K562 (cell line): Measurements from ENCODE around the gene MYO1E. TPM values are rescaled to one million over a fixed set of nuclear protein-coding genes. Genes with fewer than 3 reads are reported as not detected.

Experiments used
- ATAC-seq: fragments of 200-7000 bp; cut with Tn5 transposase; 3 replicates; pipeline ENCODE4 v1.9.1; 2020; ENCODE audit warnings: moderate library complexity
- BruUV-seq: library from RNA; stranded (reverse); fragments of 400-500 nt; replicated peaks from 2 replicates; lab custom pipeline; 2021; lab: Mats Ljungman, UMichigan
- CTCF ChIA-PET: fragments of 300-600 bp; formaldehyde crosslinking; extraction: SDS; loops from one replicate; lab custom pipeline; 2021; ENCODE audit warnings: low intra/inter-chr PET ratio; lab: Yijun Ruan, JAX
- POLR2A ChIA-PET: fragments of 300-600, 350-650 bp; sonication (Branson Sonifier 250); formaldehyde crosslinking; extraction: SDS; loops from one replicate; lab custom pipeline; 2021; ENCODE audit warnings: antibody characterized with exemption, inconsistent platforms; lab: Yijun Ruan, JAX
- DNase-seq, 4 experiments: peaks; one replicate each; pipeline versions ENCODE4 v3.0.0 to v3.0.0-alpha.2; 2011 to 2018; ENCODE audit warnings: low spot score in 3 of 4, mixed read lengths in 3 of 4; ENCODE audit errors: extremely low read depth in 1 of 4
- FAIRE-seq: peaks from 2 replicates; lab custom pipeline; 2011; peaks lifted over from hg19 to GRCh38; lab: Jason Lieb, UNC
- H2AFZ ChIP-seq: 2 replicates; pipeline ENCODE4 v1.6.0; 2011; ENCODE audit warnings: low read depth, low read length, control low read depth, inconsistent platforms
- H3K27ac ChIP-seq: fragments of 200-600 bp; 3 replicates; pipeline ENCODE4 v1.8.0; 2011; ENCODE audit warnings: low read depth, mild to moderate bottlenecking, control low read depth, inconsistent platforms, low read length, moderate library complexity, mixed read lengths; ENCODE audit errors: extremely low read depth
- H3K27me3 ChIP-seq, 2 experiments: fragments of 300-600 bp in 1 of 2; 2 replicates in 1 of 2; 3 replicates in 1 of 2; pipeline versions ENCODE4 v1.6.0 to v1.8.0; 2011; ENCODE audit warnings: inconsistent platforms in 2 of 2, low read length in 2 of 2, mild to moderate bottlenecking in 1 of 2, mixed read lengths in 1 of 2, moderate library complexity in 1 of 2; ENCODE audit not compliant: control insufficient read depth in 2 of 2, insufficient read depth in 2 of 2
- H3K36me3 ChIP-seq: fragments of 300-600 bp; 3 replicates; pipeline ENCODE4 v1.8.0; 2011; ENCODE audit warnings: mild to moderate bottlenecking, low read length, inconsistent platforms; ENCODE audit not compliant: control insufficient read depth, insufficient read depth
- H3K4me1 ChIP-seq, 2 experiments: fragments of 200-600 bp in 1 of 2; replicated peaks in 1 of 2; 2 replicates in 1 of 2; 3 replicates in 1 of 2; pipeline versions ENCODE4 v1.5.1 to v1.8.0; 2011; ENCODE audit warnings: inconsistent platforms in 2 of 2, low read length in 2 of 2, mild to moderate bottlenecking in 1 of 2, mixed read lengths in 1 of 2, moderate library complexity in 1 of 2; ENCODE audit not compliant: control insufficient read depth in 2 of 2, insufficient read depth in 2 of 2
- H3K4me2 ChIP-seq: 2 replicates; pipeline ENCODE4 v1.6.1; 2011; ENCODE audit warnings: low read length, control low read depth, inconsistent platforms, mixed read lengths; ENCODE audit not compliant: insufficient read depth
- H3K4me3 ChIP-seq: fragments of 200-600 bp; sonication (generic), shearing (Covaris generic); 2 replicates; pipeline ENCODE4 v1.5.1; 2016; ENCODE audit warnings: control low read depth, inconsistent platforms
- H3K79me2 ChIP-seq: fragments of 200-600 bp; 3 replicates; pipeline ENCODE4 v1.8.0; 2011; ENCODE audit warnings: low read length, inconsistent platforms; ENCODE audit not compliant: control insufficient read depth, insufficient read depth
- H3K9ac ChIP-seq, 2 experiments: 2 replicates each; pipeline versions ENCODE4 v1.6.0 to v1.6.1; 2011; ENCODE audit warnings: low read depth in 2 of 2, low read length in 2 of 2, control low read depth in 1 of 2, inconsistent platforms in 1 of 2, mild to moderate bottlenecking in 1 of 2, mixed read lengths in 1 of 2; ENCODE audit not compliant: insufficient read depth in 1 of 2
- H3K9me1 ChIP-seq: one replicate; pipeline ENCODE4 v1.6.0; 2011; ENCODE audit warnings: inconsistent platforms, mild to moderate bottlenecking, low read length, moderate library complexity; ENCODE audit not compliant: control insufficient read depth, insufficient read depth
- H3K9me3 ChIP-seq: replicated peaks from 2 replicates; pipeline ENCODE4 v1.5.1; 2011; ENCODE audit warnings: low read depth, low read length, inconsistent platforms; ENCODE audit not compliant: control insufficient read depth, insufficient read depth
- H4K20me1 ChIP-seq: replicated peaks from 2 replicates; pipeline ENCODE4 v1.6.1; 2011; ENCODE audit warnings: low read length, inconsistent platforms, mixed read lengths; ENCODE audit not compliant: control insufficient read depth, insufficient read depth
- ELF2 ChIP-seq: fragments of 250-450 bp; sonication (Bioruptor Pico); IDR thresholded peaks from 2 replicates; pipeline ENCODE4 v1.5.0; 2021; ENCODE audit warnings: mild to moderate bottlenecking
- ETV6 ChIP-seq, 3 experiments: fragments of 150-350 bp in 1 of 3; sonication (generic) in 1 of 3; formaldehyde crosslinking in 1 of 3; IDR thresholded peaks; 2 replicates each; pipeline versions ENCODE4 v1.6.1 to v1.8.0; 2014 to 2022; ENCODE audit warnings: borderline replicate concordance in 2 of 3, low read depth in 2 of 3, antibody characterized with exemption in 1 of 3, low read length in 1 of 3, mild to moderate bottlenecking in 1 of 3, missing genetic modification reagents in 1 of 3
- FOSL1 ChIP-seq: fragments of 200-800 bp; sonication (Bioruptor generic); conservative IDR thresholded peaks from 2 replicates; pipeline ENCODE4 v1.6.1; 2016; ENCODE audit warnings: missing genetic modification characterization, missing compliant biosample characterization
- SMAD1 ChIP-seq: fragments of 150-350 bp; IDR thresholded peaks from 2 replicates; pipeline ENCODE4 v1.6.1; 2014; ENCODE audit warnings: low read length, low read depth; ENCODE audit not compliant: partially characterized antibody
- ZFX ChIP-seq: sonication (generic); formaldehyde crosslinking; IDR thresholded peaks from 2 replicates; pipeline ENCODE4 v1.8.0; 2022; ENCODE audit warnings: mild to moderate bottlenecking, missing genetic modification reagents, moderate library complexity
- ZNF668 ChIP-seq: fragments of 250-450 bp; sonication (Bioruptor Pico); IDR thresholded peaks from 2 replicates; pipeline ENCODE4 v1.8.0; 2022; ENCODE audit warnings: mild to moderate bottlenecking, inconsistent platforms
- WGBS: fragments of 100-300 bp; shearing (Covaris generic); methylation state at CpG from one replicate; pipeline ENCODE4 v1.1.6; 2016; ENCODE audit warnings: low coverage, mixed read lengths; ENCODE audit not compliant: insufficient coverage; ENCODE audit errors: missing lambda C conversion rate; 5-methylcytosine and 5-hydroxymethylcytosine counted together
- in situ Hi-C: fragments of 300-500 bp; cut with MboI; formaldehyde crosslinking; loops from 4 replicates; pipeline ENCODE4 v1.15.0; 2018; ENCODE audit warnings: inconsistent platforms, mixed read lengths
- intact Hi-C: fragments of 100-400 bp; cut with micrococcal nuclease; formaldehyde crosslinking; loops from 2 replicates; pipeline ENCODE4 v1.14.2; 2022
- polyA plus RNA-seq, 8 experiments: library from polyadenylated mRNA; depleted of rRNA in 4 of 8; stranded (reverse) in 5 of 8; unstranded in 3 of 8; fragments of >200 nt; fragmentation: Nextera tagmentation in 2 of 8; fragmentation: Illumina TruSeq in 1 of 8; extraction: Ambion mirVana in 2 of 8; extraction: Trizol in 1 of 8; gene quantifications; 2 replicates each; pipeline versions ENCODE4 v1.2.1 to v1.2.3, GENCODE V29; 2011 to 2014; ENCODE audit warnings: inconsistent platforms in 1 of 8, missing spikeins in 1 of 8
- total RNA-seq, 7 experiments: library from RNA; depleted of rRNA in 6 of 7; stranded (reverse); fragments of >200 nt in 6 of 7; fragmentation: Illumina TruSeq in 2 of 7; extraction: Trizol in 2 of 7; gene quantifications; 2 replicates each; pipeline versions ENCODE4 v1.2.1 to v1.2.3, GENCODE V29; 2011 to 2021; ENCODE audit warnings: low replicate concordance in 1 of 7
- TF ChIP-seq, protein P1 (sequence below), 2 experiments: fragments of 450-650 bp; formaldehyde crosslinking in 1 of 2; IDR thresholded peaks; 2 replicates each; pipeline versions ENCODE4 v1.4.0 to v1.6.1; 2014 to 2020; ENCODE audit warnings: mild to moderate bottlenecking in 2 of 2, borderline replicate concordance in 1 of 2, low read depth in 1 of 2

MYO1E gene
- total and polyA plus RNA-seq, 9 of the 15 experiments (the other 6 are each of a cell fraction or from before 2014, with no cell fraction given), result under 0.01 to 0.44 (median 0.01) TPM; not detected in 6

- TF ChIP-seq ELF2 (CRISPR knock-in tag), result no peak
- TF ChIP-seq, all 486 proteins: peak for 0
Measured at GRCh38 chr15:59268168-59268851, 104.4 kb downstream of the MYO1E start (continued).

DNA sequence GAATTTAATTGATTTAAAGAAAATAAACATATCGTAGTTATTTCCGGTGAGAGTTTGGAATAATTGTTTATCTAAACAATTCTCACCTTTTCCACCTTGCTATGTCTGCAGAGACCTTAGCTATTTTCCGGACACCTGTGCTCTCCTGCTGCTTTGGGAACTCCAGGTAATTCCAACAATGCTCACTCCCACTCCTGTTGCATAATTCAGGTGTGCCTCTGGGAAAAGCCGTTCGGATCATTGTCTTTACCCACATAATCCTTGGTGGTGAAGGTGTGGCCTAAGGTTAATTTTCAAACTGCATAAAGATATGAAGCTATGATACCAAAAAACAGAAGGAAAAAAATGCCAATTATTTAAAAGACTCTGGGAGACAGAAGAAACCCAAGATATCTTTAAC lies 106.6 kb downstream of the MYO1E start:
- no peaks in the 10 kb centered on the region for H4K20me1 ChIP-seq
- ATAC-seq, result no peak
- H3K4me3 ChIP-seq, result no peak overlapping the region
- in situ Hi-C loops (no loop called here), intact Hi-C loops (no loop called here)
- ChIA-PET CTCF (no interaction called here), POLR2A (interaction anchor here (1.0 kb wide), 1 partner anchor 19 kb away, joined by 3 read pairs; no protein-coding TSS in a partner anchor)
- no peak for FAIRE-seq
- no peaks in the 10 kb centered on the region for H3K79me2 ChIP-seq
- BruUV-seq, result no TSS peak
- DNase-seq, result no peak
- WGBS, result 4% methylated on average over 5 of the region's 5 CpGs
- no peaks in the 10 kb centered on the region for H3K9me1 ChIP-seq
- peaks cover 10 to 13% of the 10 kb centered on the region in 2 experiments; a peak in 3 of 5 replicates for H3K27me3 ChIP-seq
- H3K4me2 ChIP-seq, result no peak overlapping the region
- peak overlapping the region; percentile 8; the same call in 1 of the 2 replicates for H2AFZ ChIP-seq
- no peak overlapping the region for H3K9ac ChIP-seq
- no peaks in the 10 kb centered on the region for H3K9me3 ChIP-seq
- no peaks in the 10 kb centered on the region for H3K4me1 ChIP-seq
- TF ChIP-seq FOSL1 (no peak), SMAD1 (no peak), ETV6 (IDR thresholded peaks at IDR 0.05; ENCODE audit: borderline replicate concordance in 1 of 2, low read depth in 2 of 2, low read length in 1 of 2) (no peak), ETV6 (CRISPR knock-in tag; IDR thresholded peaks at IDR 0.05; ENCODE audit: borderline replicate concordance) (no peak), ZNF668 (CRISPR knock-in tag) (no peak), ZFX (CRISPR knock-in tag) (no peak)
- TF ChIP-seq, protein P1, sequence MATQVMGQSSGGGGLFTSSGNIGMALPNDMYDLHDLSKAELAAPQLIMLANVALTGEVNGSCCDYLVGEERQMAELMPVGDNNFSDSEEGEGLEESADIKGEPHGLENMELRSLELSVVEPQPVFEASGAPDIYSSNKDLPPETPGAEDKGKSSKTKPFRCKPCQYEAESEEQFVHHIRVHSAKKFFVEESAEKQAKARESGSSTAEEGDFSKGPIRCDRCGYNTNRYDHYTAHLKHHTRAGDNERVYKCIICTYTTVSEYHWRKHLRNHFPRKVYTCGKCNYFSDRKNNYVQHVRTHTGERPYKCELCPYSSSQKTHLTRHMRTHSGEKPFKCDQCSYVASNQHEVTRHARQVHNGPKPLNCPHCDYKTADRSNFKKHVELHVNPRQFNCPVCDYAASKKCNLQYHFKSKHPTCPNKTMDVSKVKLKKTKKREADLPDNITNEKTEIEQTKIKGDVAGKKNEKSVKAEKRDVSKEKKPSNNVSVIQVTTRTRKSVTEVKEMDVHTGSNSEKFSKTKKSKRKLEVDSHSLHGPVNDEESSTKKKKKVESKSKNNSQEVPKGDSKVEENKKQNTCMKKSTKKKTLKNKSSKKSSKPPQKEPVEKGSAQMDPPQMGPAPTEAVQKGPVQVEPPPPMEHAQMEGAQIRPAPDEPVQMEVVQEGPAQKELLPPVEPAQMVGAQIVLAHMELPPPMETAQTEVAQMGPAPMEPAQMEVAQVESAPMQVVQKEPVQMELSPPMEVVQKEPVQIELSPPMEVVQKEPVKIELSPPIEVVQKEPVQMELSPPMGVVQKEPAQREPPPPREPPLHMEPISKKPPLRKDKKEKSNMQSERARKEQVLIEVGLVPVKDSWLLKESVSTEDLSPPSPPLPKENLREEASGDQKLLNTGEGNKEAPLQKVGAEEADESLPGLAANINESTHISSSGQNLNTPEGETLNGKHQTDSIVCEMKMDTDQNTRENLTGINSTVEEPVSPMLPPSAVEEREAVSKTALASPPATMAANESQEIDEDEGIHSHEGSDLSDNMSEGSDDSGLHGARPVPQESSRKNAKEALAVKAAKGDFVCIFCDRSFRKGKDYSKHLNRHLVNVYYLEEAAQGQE (IDR thresholded peaks at IDR 0.05; ENCODE audit: borderline replicate concordance), result no peak
- TF ChIP-seq, protein P1 (CRISPR knock-in tag; IDR thresholded peaks at IDR 0.05; ENCODE audit: low read depth), result no peak
- H3K27ac ChIP-seq, result no peak overlapping the region
- no peaks in the 10 kb centered on the region for H3K36me3 ChIP-seq
